HG02840 (cell line): ENCODE results near the gene SPAG9.

Source experiments
- ATAC-seq: cut with Tn5 transposase; IDR thresholded peaks from one replicate; pipeline ENCODE4 v1.9.1; 2021; ENCODE audit warnings: mild to moderate bottlenecking, moderate library complexity, moderate number of reproducible peaks; ENCODE audit not compliant: unreplicated experiment, low FRiP score

Gene SPAG9

DNA sequence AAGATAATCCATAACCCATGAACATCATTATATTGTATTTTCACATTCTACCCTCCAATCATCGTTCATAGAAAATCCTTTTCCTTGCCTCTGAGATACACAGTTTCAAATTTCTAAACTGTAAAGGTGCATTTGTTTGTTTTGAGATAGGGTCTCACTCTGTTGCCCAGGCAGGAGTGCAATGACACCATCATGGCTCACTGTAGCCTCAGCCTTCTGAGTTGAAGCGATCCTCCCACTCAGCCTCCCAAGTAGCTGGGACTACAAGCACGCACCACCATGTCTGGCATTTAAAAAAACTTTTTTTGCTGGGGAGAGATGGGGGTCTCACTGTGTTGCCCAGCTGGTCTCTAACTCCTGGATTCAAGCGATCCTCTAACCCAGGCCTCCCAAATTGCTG, 196.4 kb downstream of the SPAG9 start:
- ATAC-seq, result no peak

DNA sequence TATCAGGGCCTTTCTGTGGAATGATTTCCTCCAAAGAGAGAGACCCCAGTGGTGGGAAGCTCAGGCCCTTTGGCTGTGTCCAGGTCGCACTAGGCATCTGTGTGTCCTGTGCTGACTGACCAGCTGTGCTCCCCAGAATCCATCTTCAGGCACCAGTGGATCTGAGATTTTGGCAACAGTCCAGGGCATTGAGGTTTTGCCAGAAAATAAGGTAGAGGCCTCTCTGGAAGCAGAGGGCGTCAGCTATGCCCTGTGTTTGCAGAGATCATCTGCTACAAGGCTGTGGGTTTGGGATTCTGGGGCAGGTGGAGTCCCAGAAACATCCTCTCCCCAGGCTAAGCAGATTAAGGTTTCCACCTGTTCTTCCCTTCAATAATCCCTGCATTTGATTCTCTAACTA, 197.1 kb downstream of the SPAG9 start:
- no peak for ATAC-seq

- ATAC-seq, result no peak
Observed at GRCh38 chr17:50922721-50923405, 197.8 kb downstream of the SPAG9 start.

DNA sequence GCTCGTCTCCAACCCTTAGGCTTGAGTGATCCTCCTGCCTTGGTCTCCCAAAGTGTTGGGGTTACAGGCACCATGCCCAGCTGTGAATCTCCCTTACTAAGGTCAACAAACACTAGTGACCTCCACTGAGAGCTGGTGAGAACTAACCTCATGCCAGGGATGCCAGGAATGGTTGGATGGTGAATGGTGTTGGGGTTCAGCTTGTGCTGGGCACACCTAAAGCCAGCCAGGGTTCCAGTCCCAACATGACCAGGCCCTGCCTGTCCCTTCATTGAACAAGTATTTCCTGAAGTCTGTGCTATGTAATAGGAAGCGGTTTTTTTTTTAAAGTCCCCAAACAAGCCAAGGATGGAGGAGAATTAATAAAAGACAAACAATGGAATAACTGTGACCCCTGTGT, 198.6 kb downstream of the SPAG9 start:
- ATAC-seq, result no peak

GRCh38 chr17:50920891-50921586, 199.6 kb downstream of the SPAG9 start:
- ATAC-seq, result no peak

DNA sequence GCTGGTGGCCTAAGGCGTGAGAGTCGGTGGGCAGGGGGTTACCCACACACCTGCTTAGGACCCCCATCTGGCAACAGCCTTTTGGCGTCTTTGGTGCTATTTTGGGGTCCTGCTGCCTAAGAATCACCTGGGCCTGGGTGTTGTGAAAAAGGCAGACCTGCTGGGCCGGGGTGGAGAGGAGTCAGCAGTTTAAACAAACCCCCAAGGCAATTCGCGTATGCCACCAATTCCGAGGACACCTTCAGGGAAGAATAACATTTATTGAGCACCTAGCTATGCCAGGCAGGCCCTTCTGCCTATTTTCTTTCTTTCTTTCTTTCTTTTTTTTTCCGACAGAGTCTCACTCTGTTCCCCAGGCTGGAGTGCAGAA, 200.6 kb downstream of the SPAG9 start:
- ATAC-seq, result no peak

DNA sequence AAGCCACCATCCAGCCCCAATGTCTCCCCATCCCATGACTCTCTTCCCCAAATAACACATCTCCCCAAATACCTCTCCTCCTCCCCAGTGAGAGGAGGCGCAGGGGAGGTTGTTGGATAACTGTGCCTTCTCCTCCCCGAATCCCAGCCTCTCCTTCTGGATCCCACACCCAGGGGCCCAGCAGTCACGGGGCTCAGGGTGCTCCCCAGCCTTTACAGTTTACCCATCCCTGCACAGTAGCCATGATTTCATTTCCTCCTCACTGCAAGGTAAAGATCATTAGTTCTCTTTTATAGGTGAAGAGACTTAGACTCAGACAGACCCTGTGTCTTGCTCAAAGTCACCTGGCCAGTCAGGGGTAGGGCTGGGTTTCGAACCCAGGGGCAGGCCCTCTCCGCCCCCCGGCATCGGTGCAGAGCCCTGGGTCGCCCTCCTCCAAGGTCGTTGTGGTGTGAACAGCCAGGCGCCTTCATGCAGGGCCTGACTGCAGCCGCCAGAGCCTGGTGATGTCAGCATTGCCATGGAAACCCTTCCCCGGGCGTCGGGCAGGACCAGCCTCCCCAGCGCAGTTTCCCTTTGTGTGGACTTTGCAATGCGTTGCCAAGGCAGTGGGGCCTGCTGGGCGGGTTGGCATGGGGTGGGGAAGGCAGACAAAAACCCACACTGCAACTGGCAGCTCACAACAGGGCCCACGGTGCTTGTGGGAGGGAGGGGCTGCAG, 201.2 kb downstream of the SPAG9 start:
- no peak for ATAC-seq

- no peak for ATAC-seq
Observed at GRCh38 chr17:50918933-50919296, 201.8 kb downstream of the SPAG9 start.

DNA sequence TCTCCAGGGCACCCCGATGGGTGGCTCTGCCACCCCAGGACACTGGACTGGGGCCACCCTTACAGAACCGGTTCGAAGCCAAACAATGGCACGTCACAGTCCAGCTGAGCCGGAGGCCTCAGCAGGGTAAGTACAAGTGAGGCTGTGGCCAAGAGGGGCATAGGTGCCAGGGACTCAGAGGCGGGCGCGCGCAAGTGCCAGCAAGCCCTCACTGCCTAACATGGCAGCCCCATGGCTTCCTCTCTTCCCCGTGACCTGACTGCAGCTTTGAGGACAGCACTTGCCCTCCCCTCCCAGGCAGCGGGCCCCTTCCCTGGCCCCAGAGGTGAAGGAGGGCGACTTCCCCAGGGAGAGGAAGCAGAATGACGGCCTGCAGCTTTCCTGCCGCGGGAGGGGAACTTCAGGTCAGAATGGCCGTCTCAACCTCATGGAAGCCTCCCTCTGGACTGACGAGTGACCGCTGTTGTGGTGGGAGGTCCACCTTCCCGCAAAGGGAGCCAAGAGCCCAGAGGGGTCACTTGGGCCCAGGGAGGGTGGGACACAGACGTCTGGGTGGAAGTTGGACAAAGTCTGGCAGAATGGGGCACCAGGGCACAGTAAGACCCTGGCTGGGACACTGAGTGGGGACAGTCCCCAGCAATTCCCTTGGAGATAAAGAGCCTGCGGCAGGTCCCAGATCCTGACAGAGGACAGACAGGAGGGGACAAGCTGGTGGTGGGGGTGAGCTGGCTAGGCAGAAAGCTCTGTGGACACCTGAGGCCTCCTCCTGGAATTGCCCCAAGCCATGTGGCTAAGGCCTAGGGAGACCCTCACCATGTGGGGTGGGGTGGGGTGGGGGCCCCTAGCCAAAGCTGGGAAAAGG, 202.4 kb downstream of the SPAG9 start:
- no peak for ATAC-seq

DNA sequence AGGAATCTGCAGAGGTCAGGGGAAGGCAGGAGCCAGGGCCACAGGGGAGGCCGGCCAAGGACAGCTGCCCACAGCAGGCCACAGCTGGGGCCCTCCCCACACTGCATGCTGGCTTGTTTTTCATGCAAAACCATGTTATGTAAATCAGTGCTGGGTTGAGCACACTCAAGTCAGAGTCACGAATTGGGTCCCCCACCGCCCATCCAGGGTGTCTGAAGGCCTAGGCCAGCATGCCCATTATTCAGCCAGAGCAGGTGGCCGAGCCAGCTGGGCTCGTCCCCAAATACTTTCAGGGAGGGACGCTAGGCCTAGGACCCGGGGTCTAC, 203.3 kb downstream of the SPAG9 start:
- no peak for ATAC-seq

- ATAC-seq, result no peak
Observed at GRCh38 chr17:50916708-50917417, 203.8 kb downstream of the SPAG9 start.

GRCh38 chr17:50916026-50916707, 204.5 kb downstream of the SPAG9 start:
- no peak for ATAC-seq

DNA sequence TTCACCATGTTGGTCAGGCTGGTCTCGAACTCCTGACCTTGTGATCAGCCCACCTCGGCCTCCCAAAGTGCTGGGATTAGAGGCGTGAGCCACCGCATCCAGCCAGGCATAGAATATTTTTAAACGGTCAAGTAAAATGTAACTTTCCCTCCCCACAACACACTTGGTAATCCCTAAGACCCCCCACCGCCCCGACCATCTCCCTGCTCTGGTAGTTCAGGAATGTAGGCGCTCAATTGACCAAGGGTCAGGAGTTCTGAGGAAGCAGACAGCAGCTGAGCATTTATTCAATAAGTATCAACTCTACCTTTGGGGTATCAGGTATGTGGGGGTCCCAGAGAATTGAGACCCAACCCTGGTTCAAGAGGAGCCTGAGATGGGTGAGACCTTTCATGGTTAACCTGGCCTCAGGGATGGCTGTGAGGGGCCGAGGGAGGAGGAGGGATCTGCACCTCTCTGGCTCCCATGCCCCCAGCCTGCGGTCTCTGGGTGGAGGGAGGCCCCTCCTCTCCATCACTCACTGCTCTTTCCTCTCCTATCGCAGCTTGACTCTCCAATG, 206.1 kb downstream of the SPAG9 start:
- ATAC-seq, result no peak

GRCh38 chr17:50913120-50913519, 207.5 kb downstream of the SPAG9 start:
- no peak for ATAC-seq
